Measurements from ENCODE around the gene STX2. TPM values are rescaled to one million over a fixed set of nuclear protein-coding genes. Genes with fewer than 3 reads are reported as not detected.

STX2 gene
- total RNA-seq, 1 experiment from 2014 or later, result 19.7 TPM

- DNase-seq (ENCODE audit: low read depth), result no peak
Measured at GRCh38 chr12:130831876-130832405, 7.1 kb downstream of the STX2 start.

GRCh38 chr12:130831246-130831645 is 7.8 kb downstream of the STX2 start:
- DNase-seq (ENCODE audit: low read depth), result no peak

- DNase-seq (ENCODE audit: low read depth), result no peak
Measured at GRCh38 chr12:130830246-130830551, 8.9 kb downstream of the STX2 start.

- DNase-seq (ENCODE audit: low read depth), result no peak
Measured at GRCh38 chr12:130829391-130830245, 9.4 kb downstream of the STX2 start.

GRCh38 chr12:130828895-130829294 is 10.2 kb downstream of the STX2 start:
- DNase-seq (ENCODE audit: low read depth), result no peak

- no peak for DNase-seq (ENCODE audit: low read depth)
Measured at GRCh38 chr12:130827432-130827831, 11.6 kb downstream of the STX2 start.

- DNase-seq (ENCODE audit: low read depth), result peak; percentile 51
Measured at GRCh38 chr12:130826151-130826801, 12.8 kb downstream of the STX2 start.

- DNase-seq (ENCODE audit: low read depth), result no peak
Measured at GRCh38 chr12:130825771-130826150, 13.3 kb downstream of the STX2 start.

- no peak for DNase-seq (ENCODE audit: low read depth)
Measured at GRCh38 chr12:130819681-130820080, 19.4 kb downstream of the STX2 start.

- DNase-seq (ENCODE audit: low read depth), result no peak
Measured at GRCh38 chr12:130818635-130819576, 20.1 kb downstream of the STX2 start.

GRCh38 chr12:130818272-130818634 is 20.8 kb downstream of the STX2 start:
- no peak for DNase-seq (ENCODE audit: low read depth)

GRCh38 chr12:130817804-130818203 is 21.2 kb downstream of the STX2 start:
- DNase-seq (ENCODE audit: low read depth), result no peak

- DNase-seq (ENCODE audit: low read depth), result no peak
Measured at GRCh38 chr12:130816097-130816496, 23.0 kb downstream of the STX2 start.

- DNase-seq (ENCODE audit: low read depth), result no peak
Measured at GRCh38 chr12:130815028-130815741, 23.9 kb downstream of the STX2 start.

GRCh38 chr12:130813949-130814348 is 25.1 kb downstream of the STX2 start:
- no peak for DNase-seq (ENCODE audit: low read depth)

GRCh38 chr12:130813436-130813835 is 25.6 kb downstream of the STX2 start:
- DNase-seq (ENCODE audit: low read depth), result no peak

GRCh38 chr12:130809791-130810190 is 29.3 kb downstream of the STX2 start:
- DNase-seq (ENCODE audit: low read depth), result no peak

GRCh38 chr12:130807309-130807708 is 31.7 kb downstream of the STX2 start:
- DNase-seq (ENCODE audit: low read depth), result no peak

GRCh38 chr12:130806574-130806973 is 32.5 kb downstream of the STX2 start:
- no peak for DNase-seq (ENCODE audit: low read depth)

GRCh38 chr12:130805635-130806034 is 33.4 kb downstream of the STX2 start:
- no peak for DNase-seq (ENCODE audit: low read depth)

GRCh38 chr12:130804216-130804615 is 34.8 kb downstream of the STX2 start:
- DNase-seq (ENCODE audit: low read depth), result no peak
